K562 (cell line): ENCODE data around the gene RNF207. TPM values are rescaled to one million over a fixed set of nuclear protein-coding genes. Genes with fewer than 3 reads are reported as not detected.

Experiments used
- CREM ChIP-seq: IDR thresholded peaks from 2 replicates; pipeline ENCODE4 v1.6.1; 2014; ENCODE audit warnings: antibody characterized with exemption, low read depth
- FOXP4 ChIP-seq: sonication (generic); formaldehyde crosslinking; IDR thresholded peaks from 2 replicates; pipeline ENCODE4 v1.8.0; 2022; ENCODE audit warnings: mild to moderate bottlenecking, missing genetic modification reagents, borderline replicate concordance
- HNRNPLL ChIP-seq: fragments of 200-400 bp; formaldehyde crosslinking; IDR thresholded peaks from 2 replicates; pipeline ENCODE4 v1.6.1; 2017; ENCODE audit warnings: low read length, low read depth, mild to moderate bottlenecking; ENCODE audit not compliant: poor library complexity, severe bottlenecking
- JUND ChIP-seq, 2 experiments: IDR thresholded peaks; 2 replicates in 1 of 2; 3 replicates in 1 of 2; pipeline ENCODE4 v1.6.1; 2011; ENCODE audit warnings: borderline replicate concordance in 2 of 2, low read depth in 2 of 2, low read length in 2 of 2, improper control_type of control experiment in 1 of 2, missing biosample characterization in 1 of 2, missing genetic modification characterization in 1 of 2, missing genetic modification reagents in 1 of 2
- LCOR ChIP-seq: sonication (generic); formaldehyde crosslinking; IDR thresholded peaks from 2 replicates; pipeline ENCODE4 v1.8.0; 2022; ENCODE audit warnings: mild to moderate bottlenecking, missing genetic modification reagents
- MAFG ChIP-seq: fragments of 450-650 bp; conservative IDR thresholded peaks from 2 replicates; pipeline ENCODE4 v1.6.1; 2016; ENCODE audit warnings: missing genetic modification characterization, missing compliant biosample characterization
- MTA3 ChIP-seq: fragments of 450-650 bp; formaldehyde crosslinking; IDR thresholded peaks from 2 replicates; pipeline ENCODE4 v1.6.1; 2017; ENCODE audit warnings: mild to moderate bottlenecking, borderline replicate concordance
- NELFE ChIP-seq: IDR thresholded peaks from 2 replicates; pipeline ENCODE4 v1.6.1; 2011; ENCODE audit warnings: mild to moderate bottlenecking; ENCODE audit not compliant: insufficient read depth, insufficient read length
- NFE2L1 ChIP-seq: fragments of 450-650 bp; IDR thresholded peaks from 2 replicates; pipeline ENCODE4 v1.6.1; 2016; ENCODE audit warnings: missing genetic modification characterization, low read depth, mild to moderate bottlenecking, missing compliant biosample characterization, moderate library complexity, borderline replicate concordance
- NR3C1 ChIP-seq: sonication (generic); formaldehyde crosslinking; IDR thresholded peaks from 2 replicates; pipeline ENCODE4 v1.8.1; 2022; ENCODE audit warnings: missing genetic modification reagents
- PHF8 ChIP-seq: fragments of 200-600 bp; sonication (generic); IDR thresholded peaks from 2 replicates; pipeline ENCODE4 v1.6.1; 2012; ENCODE audit warnings: mixed run types, mild to moderate bottlenecking, inconsistent platforms, low read length, moderate library complexity, borderline replicate concordance
- PHTF2 ChIP-seq: fragments of 250-450 bp; sonication (Bioruptor Pico); IDR thresholded peaks from 2 replicates; pipeline ENCODE4 v1.5.0; 2021; ENCODE audit warnings: mild to moderate bottlenecking
- PREB ChIP-seq: sonication (generic); formaldehyde crosslinking; IDR thresholded peaks from 2 replicates; pipeline ENCODE4 v1.8.1; 2023; ENCODE audit warnings: mild to moderate bottlenecking, missing genetic modification reagents
- RNF2 ChIP-seq: sonication (generic); IDR thresholded peaks from 2 replicates; pipeline ENCODE4 v1.6.1; 2016
- TBL1XR1 ChIP-seq, 2 experiments: IDR thresholded peaks; 2 replicates each; pipeline ENCODE4 v1.6.1; 2012; ENCODE audit warnings: improper control_type of control experiment in 2 of 2, low read length in 2 of 2, mild to moderate bottlenecking in 1 of 2
- TRIM25 ChIP-seq: fragments of 450-650 bp; IDR thresholded peaks from 2 replicates; pipeline ENCODE4 v1.7.0; 2016; ENCODE audit warnings: borderline replicate concordance
- TRIM28 ChIP-seq: fragments of 450-650 bp; IDR thresholded peaks from 2 replicates; pipeline ENCODE4 v1.6.1; 2017
- ZBED1 ChIP-seq: IDR thresholded peaks from 2 replicates; pipeline ENCODE4 v1.6.1; 2014
- ZBTB1 ChIP-seq: sonication (generic); formaldehyde crosslinking; IDR thresholded peaks from 2 replicates; pipeline ENCODE4 v1.8.1; 2023; ENCODE audit warnings: missing genetic modification reagents, low read depth, mild to moderate bottlenecking, borderline replicate concordance
- ZFP30 ChIP-seq: fragments of 250-450 bp; sonication (Bioruptor Pico); IDR thresholded peaks from 2 replicates; pipeline ENCODE4 v1.8.0; 2022; ENCODE audit warnings: moderate library complexity, mild to moderate bottlenecking, inconsistent platforms, borderline replicate concordance
- ZNF311 ChIP-seq: fragments of 250-450 bp; sonication (Bioruptor Pico); IDR thresholded peaks from 2 replicates; pipeline ENCODE4 v1.4.0; 2020; ENCODE audit warnings: mild to moderate bottlenecking, moderate library complexity
- ZNF76 ChIP-seq: fragments of 250-450 bp; sonication (Bioruptor Pico); IDR thresholded peaks from 2 replicates; pipeline ENCODE4 v1.4.0; 2020; ENCODE audit warnings: mild to moderate bottlenecking, moderate library complexity, borderline replicate concordance
- polyA plus RNA-seq, 8 experiments: library from polyadenylated mRNA; depleted of rRNA in 4 of 8; stranded (reverse) in 5 of 8; unstranded in 3 of 8; fragments of >200 nt; fragmentation: Nextera tagmentation in 2 of 8; fragmentation: Illumina TruSeq in 1 of 8; extraction: Ambion mirVana in 2 of 8; extraction: Trizol in 1 of 8; gene quantifications; 2 replicates each; pipeline versions ENCODE4 v1.2.1 to v1.2.3, GENCODE V29; 2011 to 2014; ENCODE audit warnings: inconsistent platforms in 1 of 8, missing spikeins in 1 of 8
- total RNA-seq, 7 experiments: library from RNA; depleted of rRNA in 6 of 7; stranded (reverse); fragments of >200 nt in 6 of 7; fragmentation: Illumina TruSeq in 2 of 7; extraction: Trizol in 2 of 7; gene quantifications; 2 replicates each; pipeline versions ENCODE4 v1.2.1 to v1.2.3, GENCODE V29; 2011 to 2021; ENCODE audit warnings: low replicate concordance in 1 of 7

RNF207 gene
- total and polyA plus RNA-seq, 9 of the 15 experiments (the other 6 are each of a cell fraction or from before 2014, with no cell fraction given), result 2.7 to 30.6 (median 12.9) TPM

- no peak for TF ChIP-seq PREB
- TF ChIP-seq NELFE, result no peak
- TF ChIP-seq ZBTB1 (CRISPR knock-in tag), result peak; percentile 20; the same call in 1 of the 2 replicates
- peak; percentile 87 for TF ChIP-seq RNF2
- peak; percentile 51; the same call in 1 of the 2 replicates for TF ChIP-seq FOXP4
- TF ChIP-seq NFE2L1 (tag), result no peak
- peak; percentile 75; the same call in 1 of the 2 replicates for TF ChIP-seq MTA3
- peak; percentile 88 for TF ChIP-seq LCOR (CRISPR knock-in tag)
- no peak; the same call in 1 of the 2 replicates for TF ChIP-seq TRIM28
- peak in 1 of 2 experiments; percentile 74; a peak in 1 of 4 replicates for TF ChIP-seq TBL1XR1 (IDR thresholded peaks at IDR 0.05; ENCODE audit: low read length in 2 of 2)
- TF ChIP-seq PHF8, result peak; percentile 98
- TF ChIP-seq ZNF76, result peak; percentile 91; the same call in 1 of the 2 replicates
- peak; percentile 94 for TF ChIP-seq CREM
- TF ChIP-seq HNRNPLL, result peak; percentile 100
- no peak for TF ChIP-seq TRIM25
- peak; percentile 98 for TF ChIP-seq JUND (IDR thresholded peaks at IDR 0.05; ENCODE audit: borderline replicate concordance, low read depth, low read length)
- peak; percentile 61; the same call in 1 of the 3 replicates for TF ChIP-seq JUND (tag; IDR thresholded peaks at IDR 0.05; ENCODE audit: borderline replicate concordance, low read depth, low read length)
- TF ChIP-seq PHTF2, result no peak
- no peak for TF ChIP-seq ZNF311 (CRISPR knock-in tag)
- TF ChIP-seq ZFP30 (CRISPR knock-in tag), result no peak
- TF ChIP-seq MAFG (tag), result no peak
- TF ChIP-seq ZBED1, result peak; percentile 51; the same call in 1 of the 2 replicates
- TF ChIP-seq NR3C1 (CRISPR knock-in tag), result no peak
Observed at GRCh38 chr1:6199298-6200187, 6.4 kb upstream of the RNF207 start, which contains the start of gene RPL22 (continued).
